H1 (cell line): ENCODE measurements around the gene NFAM1. TPM values are rescaled to one million over a fixed set of nuclear protein-coding genes. Genes with fewer than 3 reads are reported as not detected.
A peak's percentile ranks its signal among the peaks of the same experiment; 100 is the strongest.

Experiments
- CTCF ChIA-PET: fragments of 300-600 bp; sonication (Branson Sonifier 250); formaldehyde crosslinking; loops from one replicate; lab custom pipeline; 2021; ENCODE audit not compliant: partially characterized antibody; lab: Charles Lee
- POLR2A ChIA-PET: fragments of 300-600 bp; sonication (Branson Sonifier 250); formaldehyde crosslinking; loops from one replicate; lab custom pipeline; 2021; ENCODE audit warnings: inconsistent platforms; ENCODE audit not compliant: partially characterized antibody; lab: Charles Lee
- DNase-seq, 2 experiments: peaks; one replicate each; pipeline versions ENCODE4 v3.0.0 to v3.0.0-alpha.2; 2010 to 2022; ENCODE audit warnings: low spot score in 2 of 2, low read depth in 1 of 2, mixed read lengths in 1 of 2
- FAIRE-seq: peaks from 2 replicates; lab custom pipeline; 2011; peaks lifted over from hg19 to GRCh38; lab: Jason Lieb, UNC
- H2AFZ ChIP-seq: 2 replicates; pipeline ENCODE4 v1.8.1; 2012; ENCODE audit warnings: low read length, inconsistent platforms
- H2AK5ac ChIP-seq: 2 replicates; pipeline ENCODE4 v1.6.1; 2013; ENCODE audit warnings: low read depth, low read length
- H2BK120ac ChIP-seq: replicated peaks from 2 replicates; pipeline ENCODE3; 2013; ENCODE audit warnings: low read depth, low read length, inconsistent platforms
- H2BK12ac ChIP-seq: 2 replicates; pipeline ENCODE4 v1.6.1; 2013; ENCODE audit warnings: low read depth, low read length
- H2BK15ac ChIP-seq: 2 replicates; pipeline ENCODE4 v1.6.1; 2013; ENCODE audit warnings: low read length
- H2BK20ac ChIP-seq: 2 replicates; pipeline ENCODE4 v1.6.1; 2013; ENCODE audit warnings: low read length
- H2BK5ac ChIP-seq: 2 replicates; pipeline ENCODE4 v1.6.1; 2013; ENCODE audit warnings: low read depth, low read length
- H3K14ac ChIP-seq: 2 replicates; pipeline ENCODE4 v1.6.1; 2013; ENCODE audit warnings: inconsistent platforms; ENCODE audit not compliant: insufficient read length
- H3K18ac ChIP-seq: 2 replicates; pipeline ENCODE4 v1.6.1; 2013; ENCODE audit warnings: low read length; ENCODE audit errors: extremely low read depth
- H3K23ac ChIP-seq: 2 replicates; pipeline ENCODE4 v1.6.1; 2013; ENCODE audit warnings: inconsistent platforms; ENCODE audit not compliant: insufficient read length
- H3K23me2 ChIP-seq: 2 replicates; pipeline ENCODE4 v1.6.1; 2013; ENCODE audit warnings: low read depth, low read length
- H3K27ac ChIP-seq: 2 replicates; pipeline ENCODE4 v1.6.1; 2011; ENCODE audit warnings: low read depth, low read length, inconsistent platforms
- H3K27me3 ChIP-seq, 4 experiments: replicated peaks in 1 of 4; 1 replicate in 1 of 4; 2 replicates in 3 of 4; pipeline versions ENCODE4 v1.6.1 to v1.8.1; 2011 to 2013; ENCODE audit warnings: low read length in 3 of 4, mild to moderate bottlenecking in 3 of 4, inconsistent platforms in 2 of 4, mixed read lengths in 2 of 4, moderate library complexity in 1 of 4; ENCODE audit not compliant: control insufficient read depth in 3 of 4, insufficient read depth in 3 of 4; ENCODE audit errors: extremely low read depth in 1 of 4
- H3K36me3 ChIP-seq, 4 experiments: 2 replicates each; pipeline versions ENCODE4 v1.6.1 to v1.8.1; 2011 to 2013; ENCODE audit warnings: mild to moderate bottlenecking in 4 of 4, low read length in 3 of 4, moderate library complexity in 2 of 4, control low read depth in 1 of 4, inconsistent platforms in 1 of 4; ENCODE audit not compliant: insufficient read depth in 4 of 4, control insufficient read depth in 2 of 4
- H3K4ac ChIP-seq: replicated peaks from 2 replicates; pipeline ENCODE3; 2013; ENCODE audit warnings: low read length, low read depth, mixed read lengths, inconsistent platforms; ENCODE audit not compliant: insufficient read length
- H3K4me1 ChIP-seq, 4 experiments: replicated peaks in 1 of 4; 1 replicate in 1 of 4; 2 replicates in 3 of 4; pipeline versions ENCODE4 v1.6.1 to v1.8.1; 2011 to 2013; ENCODE audit warnings: low read length in 3 of 4, inconsistent platforms in 2 of 4, mixed read lengths in 1 of 4; ENCODE audit not compliant: insufficient read depth in 4 of 4, control insufficient read depth in 3 of 4
- H3K4me2 ChIP-seq, 2 experiments: 2 replicates each; pipeline versions ENCODE4 v1.6.1 to v1.8.1; 2011 to 2013; ENCODE audit warnings: low read depth in 2 of 2, low read length in 2 of 2, control low read depth in 1 of 2, inconsistent platforms in 1 of 2, mild to moderate bottlenecking in 1 of 2; ENCODE audit not compliant: insufficient read depth in 1 of 2
- H3K4me3 ChIP-seq, 4 experiments: fragments of 200-600, 300-600 bp in 1 of 4; sonication (generic), shearing (Covaris generic), sonication (Bioruptor Twin) in 1 of 4; 2 replicates each; pipeline versions ENCODE4 v1.5.1 to v1.8.1; 2011 to 2016; ENCODE audit warnings: low read length in 4 of 4, low read depth in 3 of 4, control low read depth in 2 of 4, inconsistent platforms in 2 of 4, mild to moderate bottlenecking in 2 of 4, mixed read lengths in 1 of 4, moderate library complexity in 1 of 4; ENCODE audit not compliant: insufficient read depth in 2 of 4; ENCODE audit errors: extremely low read depth in 1 of 4
- H3K56ac ChIP-seq: replicated peaks from 2 replicates; pipeline ENCODE3; 2013; ENCODE audit warnings: low read depth, mild to moderate bottlenecking, mixed read lengths, low read length, inconsistent platforms; ENCODE audit not compliant: insufficient read length
- H3K79me1 ChIP-seq: 2 replicates; pipeline ENCODE4 v1.6.1; 2013; ENCODE audit warnings: low read depth, low read length, control low read depth
- H3K79me2 ChIP-seq, 2 experiments: 2 replicates each; pipeline versions ENCODE4 v1.6.1 to v1.8.1; 2012 to 2013; ENCODE audit warnings: low read length in 2 of 2, mild to moderate bottlenecking in 2 of 2, inconsistent platforms in 1 of 2; ENCODE audit not compliant: insufficient read depth in 2 of 2, control insufficient read depth in 1 of 2
- H3K9ac ChIP-seq, 4 experiments: replicated peaks in 1 of 4; 1 replicate in 1 of 4; 2 replicates in 3 of 4; pipeline versions ENCODE4 v1.6.1 to v1.8.1; 2011 to 2013; ENCODE audit warnings: low read depth in 3 of 4, low read length in 3 of 4, control low read depth in 2 of 4, mild to moderate bottlenecking in 2 of 4, moderate library complexity in 2 of 4, inconsistent platforms in 1 of 4; ENCODE audit errors: extremely low read depth in 1 of 4
- H3K9me3 ChIP-seq, 2 experiments: 2 replicates each; pipeline versions ENCODE4 v1.6.1 to v1.8.1; 2012 to 2013; ENCODE audit warnings: mild to moderate bottlenecking in 2 of 2, moderate library complexity in 2 of 2, control low read depth in 1 of 2, inconsistent platforms in 1 of 2, low read depth in 1 of 2, low read length in 1 of 2, mixed read lengths in 1 of 2; ENCODE audit not compliant: insufficient read depth in 2 of 2
- H4K20me1 ChIP-seq, 2 experiments: replicated peaks in 1 of 2; 2 replicates each; pipeline versions ENCODE3 to v1.8.1; 2011 to 2013; ENCODE audit warnings: inconsistent platforms in 2 of 2, low read length in 2 of 2, mild to moderate bottlenecking in 1 of 2; ENCODE audit not compliant: insufficient read depth in 2 of 2, control insufficient read depth in 1 of 2
- H4K5ac ChIP-seq: 2 replicates; pipeline ENCODE4 v1.6.1; 2013; ENCODE audit warnings: low read length, low read depth, mixed read lengths, inconsistent platforms; ENCODE audit not compliant: insufficient read length
- H4K8ac ChIP-seq: 2 replicates; pipeline ENCODE4 v1.8.0; 2013; ENCODE audit warnings: mild to moderate bottlenecking, moderate library complexity, low read length, inconsistent platforms; ENCODE audit not compliant: insufficient read depth; ENCODE audit errors: extremely low read depth
- H4K91ac ChIP-seq: replicated peaks from 2 replicates; pipeline ENCODE3; 2013; ENCODE audit warnings: low read length, mixed read lengths, inconsistent platforms; ENCODE audit not compliant: insufficient read length
- CBX8 ChIP-seq: fragments of 300-800, 300-1000 bp; sonication (generic); IDR thresholded peaks from 2 replicates; pipeline ENCODE4 v1.7.1; 2016; ENCODE audit warnings: low read depth, low read length, borderline replicate concordance
- CEBPB ChIP-seq: IDR thresholded peaks from 2 replicates; pipeline ENCODE4 v1.6.1; 2012; ENCODE audit warnings: low read depth, low read length
- JUN ChIP-seq: IDR thresholded peaks from 2 replicates; pipeline ENCODE4 v1.6.1; 2011; ENCODE audit warnings: low read depth, mild to moderate bottlenecking, improper control_type of control experiment, low read length
- MAFK ChIP-seq: IDR thresholded peaks from 2 replicates; pipeline ENCODE4 v1.6.1; 2012; ENCODE audit warnings: low read depth, mild to moderate bottlenecking, improper control_type of control experiment, low read length
- RAD21 ChIP-seq, 2 experiments: IDR thresholded peaks in 1 of 2; conservative IDR thresholded peaks in 1 of 2; 2 replicates each; pipeline ENCODE4 v1.6.1; 2011; ENCODE audit warnings: low read depth in 2 of 2, low read length in 2 of 2, improper control_type of control experiment in 1 of 2, inconsistent platforms in 1 of 2, mild to moderate bottlenecking in 1 of 2, moderate library complexity in 1 of 2
- RFX5 ChIP-seq: IDR thresholded peaks from 2 replicates; pipeline ENCODE4 v1.6.1; 2011; ENCODE audit warnings: low read depth, low read length, improper control_type of control experiment, borderline replicate concordance
- SP1 ChIP-seq: IDR thresholded peaks from 2 replicates; pipeline ENCODE4 v1.6.1; 2011; ENCODE audit warnings: low read depth, low read length
- SP4 ChIP-seq: IDR thresholded peaks from 2 replicates; pipeline ENCODE4 v1.6.1; 2012; ENCODE audit warnings: low read length, inconsistent platforms
- WGBS, 2 experiments: shearing (Covaris generic) in 1 of 2; methylation state at CpG; one replicate each; pipeline versions ENCODE4 v1.1.6 to v1.1.7; 2013 to 2015; ENCODE audit warnings: low lambda C conversion rate in 2 of 2, mixed read lengths in 2 of 2, inconsistent platforms in 1 of 2, low coverage in 1 of 2, missing lambda C conversion rate in 1 of 2; ENCODE audit not compliant: insufficient replicate concordance in 2 of 2, insufficient coverage in 1 of 2, insufficient read length in 1 of 2; ENCODE audit errors: extremely low coverage in 1 of 2, missing lambda C conversion rate in 1 of 2; 5-methylcytosine and 5-hydroxymethylcytosine counted together
- polyA plus RNA-seq, 7 experiments: library from polyadenylated mRNA; depleted of rRNA in 3 of 7; stranded (reverse) in 5 of 7; unstranded in 2 of 7; fragments of >200 nt in 5 of 7; fragments of 200-250 nt in 2 of 7; gene quantifications; 1 replicate in 5 of 7; 2 replicates in 1 of 7; 4 replicates in 1 of 7; pipeline versions ENCODE4 v1.2.1 to v1.2.3, GENCODE V29; 2011 to 2013; ENCODE audit warnings: missing spikeins in 2 of 7, mixed read lengths in 2 of 7
- total RNA-seq: library from RNA; stranded (reverse); fragmentation: NEBNext Ultra II Directional; extraction: Animal tissue kit (Norgen Biotek cat#: 25700); gene quantifications from 2 replicates; pipeline ENCODE4 v1.2.1, GENCODE V29; 2021
- TF ChIP-seq, protein P1 (sequence below), 3 experiments: IDR thresholded peaks; 1 replicate in 2 of 3; 2 replicates in 1 of 3; pipeline versions ENCODE4 v1.5.1 to v1.6.1; 2011; ENCODE audit warnings: low read length in 3 of 3, mild to moderate bottlenecking in 3 of 3, inconsistent platforms in 2 of 3, low read depth in 1 of 3, moderate library complexity in 1 of 3; ENCODE audit not compliant: insufficient read depth in 1 of 3; ENCODE audit errors: control extremely low read depth in 1 of 3

Gene NFAM1
- total and polyA plus RNA-seq, 2 of the 8 experiments (the other 6 are each of a cell fraction or from before 2014, with no cell fraction given): 0.62 to 0.73 TPM

DNA sequence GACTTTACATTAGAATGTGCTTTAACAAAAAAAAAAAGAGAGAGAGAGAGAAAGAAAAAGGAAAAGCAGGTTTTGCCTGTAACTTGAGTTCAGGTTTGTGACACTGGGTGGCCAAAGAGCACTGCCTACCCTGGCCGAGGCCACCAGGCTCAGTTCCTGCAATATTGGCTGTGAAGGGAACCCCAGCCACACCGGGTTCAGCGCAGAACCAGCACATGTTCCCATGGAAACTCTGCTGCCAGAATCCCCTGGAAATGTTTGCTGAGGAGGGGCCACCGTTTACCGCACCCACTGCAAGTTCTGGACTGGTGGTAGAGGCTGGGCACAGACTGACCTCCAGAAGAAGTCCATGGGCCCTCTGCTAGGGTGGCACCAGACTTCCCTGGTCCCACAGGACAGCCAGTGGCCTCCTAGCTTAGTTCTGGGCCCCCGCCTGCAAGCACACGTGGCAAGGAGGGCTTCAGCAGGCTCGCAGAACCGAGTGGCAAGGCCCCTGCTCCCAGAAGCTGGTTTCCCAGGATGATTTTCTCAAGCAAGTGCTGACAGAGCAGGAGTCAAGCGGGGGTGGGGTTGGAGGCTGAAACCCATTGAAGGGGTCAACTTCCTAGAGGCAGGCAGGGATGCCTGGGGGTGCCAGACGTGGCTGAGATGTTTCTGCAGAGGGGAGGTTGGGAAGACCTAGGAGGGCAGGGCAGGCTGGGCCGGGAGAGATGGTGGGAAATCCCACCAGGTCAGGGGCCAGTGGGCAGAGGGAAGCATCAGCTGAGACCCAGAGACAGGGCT, 51.2 kb downstream of the NFAM1 start:
- POLR2A ChIA-PET: interaction anchor here (0.9 to 1.6 kb wide), 4 partner anchors 34 to 234 kb away, joined by 3 read pairs; partner anchors contain the start of gene POLDIP3
- 80% methylated on average over 12 of the region's 12 CpGs; no CpG with 5 or more reads in 1 of the 2 experiments for WGBS, 2 experiments
- no peak for TF ChIP-seq SP1
- TF ChIP-seq CBX8: no peak
- no peak for TF ChIP-seq RFX5
- no peak for TF ChIP-seq MAFK
- peak in 1 of 2 experiments; percentile 8; a peak in 1 of 4 replicates for TF ChIP-seq RAD21 (IDR thresholded peaks at IDR 0.05 in 1 of 2, conservative IDR thresholded peaks at IDR 0.05 in 1 of 2; ENCODE audit: low read depth in 2 of 2, low read length in 2 of 2)
- TF ChIP-seq, protein P1, sequence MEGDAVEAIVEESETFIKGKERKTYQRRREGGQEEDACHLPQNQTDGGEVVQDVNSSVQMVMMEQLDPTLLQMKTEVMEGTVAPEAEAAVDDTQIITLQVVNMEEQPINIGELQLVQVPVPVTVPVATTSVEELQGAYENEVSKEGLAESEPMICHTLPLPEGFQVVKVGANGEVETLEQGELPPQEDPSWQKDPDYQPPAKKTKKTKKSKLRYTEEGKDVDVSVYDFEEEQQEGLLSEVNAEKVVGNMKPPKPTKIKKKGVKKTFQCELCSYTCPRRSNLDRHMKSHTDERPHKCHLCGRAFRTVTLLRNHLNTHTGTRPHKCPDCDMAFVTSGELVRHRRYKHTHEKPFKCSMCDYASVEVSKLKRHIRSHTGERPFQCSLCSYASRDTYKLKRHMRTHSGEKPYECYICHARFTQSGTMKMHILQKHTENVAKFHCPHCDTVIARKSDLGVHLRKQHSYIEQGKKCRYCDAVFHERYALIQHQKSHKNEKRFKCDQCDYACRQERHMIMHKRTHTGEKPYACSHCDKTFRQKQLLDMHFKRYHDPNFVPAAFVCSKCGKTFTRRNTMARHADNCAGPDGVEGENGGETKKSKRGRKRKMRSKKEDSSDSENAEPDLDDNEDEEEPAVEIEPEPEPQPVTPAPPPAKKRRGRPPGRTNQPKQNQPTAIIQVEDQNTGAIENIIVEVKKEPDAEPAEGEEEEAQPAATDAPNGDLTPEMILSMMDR (IDR thresholded peaks at IDR 0.05; ENCODE audit: control extremely low read depth in 1 of 3, insufficient read depth in 1 of 3, low read depth in 1 of 3, low read length in 3 of 3): peak in 1 of 3 experiments; percentile 6; a peak in 1 of 4 replicates
- TF ChIP-seq JUN: no peak
- no peak for TF ChIP-seq CEBPB
- no peak for TF ChIP-seq SP4

More for the DNA sequence above, 51.2 kb downstream of the NFAM1 start:
- H3K4me3 ChIP-seq: no peak overlapping the region
- no peak overlapping the region for H3K14ac ChIP-seq
- H3K23ac ChIP-seq: no peak overlapping the region
- no peak overlapping the region for H2BK15ac ChIP-seq
- H3K27me3 ChIP-seq: peaks cover 0 to 8% (median 2%) of the 10 kb centered on the region in 4 experiments; a peak in 3 of 7 replicates
- no peak overlapping the region for H3K4ac ChIP-seq
- H4K5ac ChIP-seq: no peak overlapping the region
- H2BK20ac ChIP-seq: no peak overlapping the region
- no peak for FAIRE-seq
- H2BK12ac ChIP-seq: no peak overlapping the region
- no peak overlapping the region for H3K27ac ChIP-seq
- no peaks in the 10 kb centered on the region for H3K79me2 ChIP-seq
- no peak overlapping the region for H4K91ac ChIP-seq
- no peak overlapping the region for H2AFZ ChIP-seq
- no peaks in the 10 kb centered on the region; the same call in 1 of the 2 replicates for H3K23me2 ChIP-seq
- peak overlapping the region; percentile 36 for H4K8ac ChIP-seq
- H3K4me1 ChIP-seq: peaks cover 0 to 34% (median 9%) of the 10 kb centered on the region in 4 experiments; a peak in 6 of 7 replicates
- H2AK5ac ChIP-seq: no peak overlapping the region
- H2BK120ac ChIP-seq: no peak overlapping the region
- H3K36me3 ChIP-seq: no peaks in the 10 kb centered on the region
- CTCF ChIA-PET: interaction anchor here (0.9 to 6.5 kb wide), 9 partner anchors 10 to 79 kb away, joined by 3 to 22 read pairs (median 5); no protein-coding TSS in a partner anchor
- H3K9ac ChIP-seq: no peak overlapping the region
- H3K18ac ChIP-seq: no peak overlapping the region; the same call in 1 of the 2 replicates
- H4K20me1 ChIP-seq: no peaks in the 10 kb centered on the region
- no peaks in the 10 kb centered on the region for H3K9me3 ChIP-seq
- no peak overlapping the region for H2BK5ac ChIP-seq
- no peaks in the 10 kb centered on the region for H3K79me1 ChIP-seq
- no peak for DNase-seq
- no peak overlapping the region for H3K4me2 ChIP-seq
- H3K56ac ChIP-seq: no peak overlapping the region
